Activated T-cell treated with anti-CD3 and anti-CD28 coated beads, Interleukin-2, amount 50 U/mL, for 24 hours (primary cell): ENCODE data around the gene PCBP2.
A peak's percentile ranks its signal among the peaks of the same experiment; 100 is the strongest.

Experiments
- DNase-seq: peaks from one replicate; pipeline ENCODE4 v3.0.0-alpha.2; 2020
- H3K27ac Mint-ChIP-seq: 2 replicates; pipeline ENCODE4 v1.8.0; 2020; ENCODE audit warnings: mild to moderate bottlenecking, mixed read lengths
- H3K27me3 Mint-ChIP-seq: 2 replicates; pipeline ENCODE4 v1.8.0; 2020; ENCODE audit warnings: mixed read lengths
- H3K36me3 Mint-ChIP-seq: 2 replicates; pipeline ENCODE4 v1.8.0; 2020; ENCODE audit warnings: low read depth, mixed read lengths
- H3K4me1 Mint-ChIP-seq: 2 replicates; pipeline ENCODE4 v1.8.0; 2020; ENCODE audit warnings: low read depth, mixed read lengths
- H3K4me3 Mint-ChIP-seq: 2 replicates; pipeline ENCODE4 v1.8.0; 2020; ENCODE audit warnings: mild to moderate bottlenecking, moderate library complexity, mixed read lengths
- H3K9me3 Mint-ChIP-seq: 2 replicates; pipeline ENCODE4 v1.8.0; 2020; ENCODE audit warnings: mixed read lengths

Gene PCBP2

GRCh38 chr12:53501615-53502181 lies 49.8 kb downstream of the PCBP2 start:
- peaks cover 44% of the 10 kb centered on the region for H3K36me3 Mint-ChIP-seq
- peak overlapping the region; percentile 99 for H3K27ac Mint-ChIP-seq

DNA sequence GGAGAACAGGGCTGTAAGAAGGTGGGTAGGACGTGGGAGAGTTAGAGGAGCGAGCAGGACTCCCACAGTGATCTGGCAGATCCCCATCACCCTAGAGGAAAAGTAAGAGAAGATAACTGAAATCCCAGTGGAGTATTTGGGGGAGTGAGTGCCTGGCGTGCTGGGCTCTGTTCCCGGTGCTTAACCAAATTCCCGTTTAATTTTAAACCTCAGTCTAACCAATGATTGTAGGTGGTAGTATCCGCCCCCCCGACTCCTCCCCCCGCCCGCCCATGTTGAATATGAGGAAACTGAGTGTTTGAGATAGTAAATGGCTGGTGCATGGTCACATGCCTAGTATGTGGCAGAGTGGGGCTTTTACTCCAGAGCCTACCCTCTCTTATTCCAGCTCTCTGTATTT lies 50.4 kb downstream of the PCBP2 start:
- Mint-ChIP-seq H3K27me3 (no peaks in the 10 kb centered on the region), H3K9me3 (no peaks in the 10 kb centered on the region), H3K27ac (peak overlapping the region; percentile 99), H3K4me3 (peak overlapping the region; percentile 92), H3K36me3 (peaks cover 51% of the 10 kb centered on the region), H3K4me1 (peaks cover 44% of the 10 kb centered on the region)
- DNase-seq, result no peak

More at GRCh38 chr12:53501615-53502181, 49.8 kb downstream of the PCBP2 start:
- Mint-ChIP-seq H3K27me3 (no peaks in the 10 kb centered on the region), H3K9me3 (no peaks in the 10 kb centered on the region), H3K4me3 (peak overlapping the region; percentile 92), H3K4me1 (peaks cover 49% of the 10 kb centered on the region)
- DNase-seq, result no peak

DNA sequence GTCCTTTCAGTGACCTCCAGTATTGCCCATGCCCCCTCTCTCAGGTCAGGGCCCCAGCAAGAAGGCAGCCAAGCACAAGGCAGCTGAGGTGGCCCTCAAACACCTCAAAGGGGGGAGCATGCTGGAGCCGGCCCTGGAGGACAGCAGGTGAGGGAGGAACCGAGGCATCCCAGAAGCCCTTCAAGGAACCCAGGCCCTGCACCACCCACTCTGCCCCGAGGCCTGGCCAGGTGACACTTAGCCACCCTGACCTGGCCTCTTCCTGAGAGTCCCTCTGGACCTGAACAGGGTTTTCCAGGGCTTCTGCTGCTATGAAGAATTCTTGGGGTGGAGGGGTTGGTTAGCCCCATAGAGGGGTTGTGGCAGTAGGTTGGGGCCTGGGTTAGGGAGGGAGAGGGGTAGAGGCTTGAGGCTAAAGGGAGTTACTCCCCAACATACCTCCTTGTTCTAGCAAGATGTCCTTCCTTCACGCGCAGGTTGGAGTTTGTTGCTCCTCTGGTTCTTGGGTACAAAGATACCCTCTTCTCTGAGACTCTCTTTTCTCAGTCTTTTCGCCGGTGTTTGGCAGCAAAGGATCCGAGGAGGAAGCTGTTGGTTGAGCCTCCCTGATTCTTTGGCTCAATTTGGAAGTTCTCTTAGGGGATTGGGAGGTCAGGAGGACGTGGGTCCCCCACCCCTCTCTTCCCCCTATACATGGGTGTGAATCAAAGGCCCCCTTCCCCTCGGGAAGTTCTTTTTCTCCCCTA lies 51.3 kb downstream of the PCBP2 start:
- Mint-ChIP-seq H3K4me3 (peak overlapping the region; percentile 92), H3K36me3 (peaks cover 52% of the 10 kb centered on the region), H3K9me3 (no peaks in the 10 kb centered on the region), H3K27ac (peak overlapping the region; percentile 99), H3K4me1 (peaks cover 40% of the 10 kb centered on the region), H3K27me3 (no peaks in the 10 kb centered on the region)
- no peak for DNase-seq

GRCh38 chr12:53504004-53504920 lies 52.4 kb downstream of the PCBP2 start:
- Mint-ChIP-seq H3K27me3 (no peaks in the 10 kb centered on the region), H3K4me3 (no peak overlapping the region), H3K36me3 (peaks cover 52% of the 10 kb centered on the region), H3K9me3 (no peaks in the 10 kb centered on the region), H3K4me1 (peaks cover 38% of the 10 kb centered on the region), H3K27ac (peak overlapping the region; percentile 68)
- DNase-seq, result no peak

- Mint-ChIP-seq H3K36me3 (peaks cover 52% of the 10 kb centered on the region), H3K27ac (peak overlapping the region; percentile 68), H3K4me3 (no peak overlapping the region), H3K9me3 (no peaks in the 10 kb centered on the region), H3K27me3 (no peaks in the 10 kb centered on the region), H3K4me1 (peaks cover 33% of the 10 kb centered on the region)
- DNase-seq, result no peak
Observed at GRCh38 chr12:53505086-53505485, 53.2 kb downstream of the PCBP2 start.

- DNase-seq, result no peak
- Mint-ChIP-seq H3K4me1 (peaks cover 29% of the 10 kb centered on the region), H3K27me3 (no peaks in the 10 kb centered on the region), H3K36me3 (peaks cover 58% of the 10 kb centered on the region), H3K9me3 (no peaks in the 10 kb centered on the region), H3K4me3 (no peak overlapping the region), H3K27ac (peak overlapping the region; percentile 59)
Observed at GRCh38 chr12:53505555-53506449, 53.9 kb downstream of the PCBP2 start.

GRCh38 chr12:53506450-53506785 lies 54.5 kb downstream of the PCBP2 start:
- Mint-ChIP-seq H3K4me1 (peaks cover 29% of the 10 kb centered on the region), H3K9me3 (no peaks in the 10 kb centered on the region), H3K36me3 (peaks cover 56% of the 10 kb centered on the region), H3K4me3 (no peak overlapping the region), H3K27me3 (no peaks in the 10 kb centered on the region), H3K27ac (no peak overlapping the region)
- DNase-seq, result no peak

DNA sequence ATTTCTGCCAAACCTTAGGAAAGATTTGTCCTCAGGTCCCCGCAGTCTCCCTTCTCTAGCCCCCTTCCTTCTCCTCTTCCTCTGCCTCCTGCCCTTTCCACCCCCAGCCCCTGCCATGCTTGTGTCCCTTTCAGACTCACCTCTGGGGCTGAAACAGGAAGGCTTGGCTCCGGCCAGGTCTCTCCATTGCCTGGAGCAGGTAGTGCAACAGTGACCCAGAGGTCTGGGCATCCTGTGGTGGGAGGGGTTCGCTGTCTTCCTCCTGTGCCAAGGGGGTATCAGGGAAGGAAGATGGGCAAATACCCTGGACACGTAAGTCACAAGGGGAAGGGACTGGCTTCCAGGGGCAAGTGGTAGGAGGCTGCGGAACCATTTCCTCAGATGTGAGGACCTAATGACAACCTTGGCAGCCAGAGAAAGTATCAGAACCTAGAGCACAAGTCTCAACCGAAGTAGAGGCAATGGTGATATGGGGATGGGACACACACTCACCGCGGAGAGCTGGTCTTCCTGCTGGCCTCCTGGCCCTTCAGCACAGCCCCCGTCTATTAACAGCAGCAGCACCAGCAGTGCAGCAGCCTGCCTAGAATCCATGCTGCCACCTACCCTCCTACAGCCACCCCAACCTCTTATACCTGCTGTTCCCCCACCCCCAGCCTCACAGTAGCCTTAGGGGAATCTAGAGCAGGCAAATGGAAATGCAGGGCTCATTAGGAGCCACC lies 55.1 kb downstream of the PCBP2 start, which contains the start of gene NPFF:
Gene NPFF (minus strand): TSS at position 604 of the 722 bp plus-strand sequence. CDS start 10 bp downstream, at position 594.
- Mint-ChIP-seq H3K27ac (peak within 1 kb of the TSS; percentile 33), H3K4me3 (no peak within 1 kb of the TSS), H3K36me3 (peaks cover 59% of the 10 kb centered on the region), H3K27me3 (no peaks in the 10 kb centered on the region), H3K9me3 (no peaks in the 10 kb centered on the region), H3K4me1 (peaks cover 26% of the 10 kb centered on the region)
- DNase-seq, result no peak

GRCh38 chr12:53507603-53507885 lies 55.6 kb downstream of the PCBP2 start:
- H3K4me1 Mint-ChIP-seq, result peaks cover 21% of the 10 kb centered on the region
- no peaks in the 10 kb centered on the region for H3K9me3 Mint-ChIP-seq
- peak overlapping the region; percentile 33 for H3K27ac Mint-ChIP-seq
- no peak for DNase-seq
- H3K36me3 Mint-ChIP-seq, result peaks cover 58% of the 10 kb centered on the region
- no peaks in the 10 kb centered on the region for H3K27me3 Mint-ChIP-seq
- no peak overlapping the region for H3K4me3 Mint-ChIP-seq

- H3K27me3 Mint-ChIP-seq, result no peaks in the 10 kb centered on the region
- H3K36me3 Mint-ChIP-seq, result peaks cover 53% of the 10 kb centered on the region
- DNase-seq, result peak; percentile 90
- H3K27ac Mint-ChIP-seq, result peak overlapping the region; percentile 65
- no peak overlapping the region for H3K4me3 Mint-ChIP-seq
- H3K9me3 Mint-ChIP-seq, result no peaks in the 10 kb centered on the region
- H3K4me1 Mint-ChIP-seq, result peaks cover 16% of the 10 kb centered on the region
Observed at GRCh38 chr12:53508534-53509170, 56.8 kb downstream of the PCBP2 start.

DNA sequence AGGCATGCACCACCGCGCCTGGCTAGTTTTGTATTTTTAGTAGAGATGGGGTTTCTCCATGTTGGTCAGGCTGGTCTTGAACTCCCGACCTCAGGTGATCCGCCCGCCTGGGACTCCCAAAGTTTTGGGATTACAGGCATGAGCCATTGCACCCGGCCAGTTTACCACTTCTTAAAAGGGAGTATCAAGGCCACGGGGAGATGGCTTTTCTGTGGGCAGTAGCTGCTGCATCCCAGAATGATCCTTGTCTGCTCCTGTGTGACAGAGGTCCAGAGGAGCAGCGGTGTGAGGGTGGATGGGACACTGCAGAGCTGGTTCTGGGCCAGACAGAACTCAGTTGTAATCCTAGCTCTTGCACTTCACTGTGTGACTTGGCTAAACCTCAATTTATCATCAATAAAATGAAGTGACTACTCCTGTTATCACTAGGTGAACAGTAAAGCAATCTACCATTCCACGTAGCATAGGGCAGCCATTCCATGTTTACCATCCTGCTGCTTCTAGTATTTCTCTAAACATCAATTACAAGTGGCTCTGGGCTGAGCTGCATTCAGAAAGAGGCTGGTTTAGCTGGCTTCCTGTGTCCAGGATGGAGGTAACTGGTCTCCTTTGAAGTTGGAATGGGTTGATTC lies 58.4 kb downstream of the PCBP2 start:
- no peak overlapping the region for H3K27ac Mint-ChIP-seq
- peaks cover 11% of the 10 kb centered on the region for H3K4me1 Mint-ChIP-seq
- no peaks in the 10 kb centered on the region for H3K27me3 Mint-ChIP-seq
- H3K9me3 Mint-ChIP-seq, result no peaks in the 10 kb centered on the region
- DNase-seq, result no peak
- no peak overlapping the region for H3K4me3 Mint-ChIP-seq
- H3K36me3 Mint-ChIP-seq, result peaks cover 52% of the 10 kb centered on the region

- DNase-seq, result no peak
- Mint-ChIP-seq H3K9me3 (no peaks in the 10 kb centered on the region), H3K36me3 (peaks cover 58% of the 10 kb centered on the region), H3K4me3 (no peak overlapping the region), H3K4me1 (peaks cover 4% of the 10 kb centered on the region), H3K27ac (no peak overlapping the region), H3K27me3 (no peaks in the 10 kb centered on the region)
Observed at GRCh38 chr12:53513712-53514410, 62.0 kb downstream of the PCBP2 start.
